HepG2 (cell line): ENCODE results near the gene PRR30. TPM values are rescaled to one million over a fixed set of nuclear protein-coding genes. Genes with fewer than 3 reads are reported as not detected.
A peak's percentile ranks its signal among the peaks of the same experiment; 100 is the strongest.

Source experiments
- ATF6 ChIP-seq: sonication (generic); formaldehyde crosslinking; conservative IDR thresholded peaks from 2 replicates; pipeline ENCODE4 v1.4.0; 2020; ENCODE audit warnings: missing genetic modification reagents
- BRD4 ChIP-seq: sonication (generic); formaldehyde crosslinking; IDR thresholded peaks from 2 replicates; pipeline ENCODE4 v1.4.0; 2020; ENCODE audit warnings: missing genetic modification reagents
- ETV5 ChIP-seq: IDR thresholded peaks from 2 replicates; pipeline ENCODE4 v1.6.1; 2018; ENCODE audit warnings: missing biosample characterization, missing genetic modification reagents, inconsistent platforms, borderline replicate concordance
- ETV6 ChIP-seq: sonication (generic); formaldehyde crosslinking; conservative IDR thresholded peaks from 2 replicates; pipeline ENCODE4 v1.4.0; 2020; ENCODE audit warnings: missing genetic modification reagents
- FOXK1 ChIP-seq: sonication (generic); formaldehyde crosslinking; IDR thresholded peaks from 2 replicates; pipeline ENCODE4 v1.4.0; 2020; ENCODE audit warnings: low read depth, missing genetic modification reagents, borderline replicate concordance
- MYPOP ChIP-seq: sonication (generic); formaldehyde crosslinking; IDR thresholded peaks from 2 replicates; pipeline ENCODE4 v1.8.1; 2023; ENCODE audit warnings: mild to moderate bottlenecking, moderate library complexity, missing genetic modification reagents
- NR3C1 ChIP-seq: sonication (generic); formaldehyde crosslinking; IDR thresholded peaks from 2 replicates; pipeline ENCODE4 v1.4.0; 2020; ENCODE audit warnings: missing genetic modification reagents
- PAWR ChIP-seq: sonication (generic); formaldehyde crosslinking; IDR thresholded peaks from 2 replicates; pipeline ENCODE4 v1.4.0; 2020; ENCODE audit warnings: missing genetic modification reagents, mild to moderate bottlenecking, borderline replicate concordance
- PBX3 ChIP-seq: sonication (generic); formaldehyde crosslinking; IDR thresholded peaks from 2 replicates; pipeline ENCODE4 v1.8.1; 2023; ENCODE audit warnings: missing genetic modification reagents, inconsistent platforms, borderline replicate concordance
- PHB2 ChIP-seq: fragments of 450-650 bp; IDR thresholded peaks from 2 replicates; pipeline ENCODE4 v1.6.1; 2018; ENCODE audit not compliant: partially characterized antibody
- RBM22 ChIP-seq: fragments of 200-400 bp; formaldehyde crosslinking; optimal IDR thresholded peaks from 2 replicates; pipeline ENCODE3; 2017; ENCODE audit warnings: mild to moderate bottlenecking, low read length, moderate library complexity
- RFX3 ChIP-seq: IDR thresholded peaks from 2 replicates; pipeline ENCODE4 v1.6.1; 2016; ENCODE audit warnings: missing biosample characterization, missing genetic modification reagents
- SMAD9 ChIP-seq: sonication (generic); formaldehyde crosslinking; IDR thresholded peaks from 2 replicates; pipeline ENCODE4 v1.5.1; 2020; ENCODE audit warnings: mild to moderate bottlenecking, missing genetic modification reagents
- SMC3 ChIP-seq: IDR thresholded peaks from 2 replicates; pipeline ENCODE4 v1.6.1; 2011; ENCODE audit warnings: low read length, improper control_type of control experiment
- TCF7L2 ChIP-seq: IDR thresholded peaks from 2 replicates; pipeline ENCODE4 v1.6.1; 2011; ENCODE audit warnings: mild to moderate bottlenecking, low read depth, low read length, moderate library complexity
- TFAP4 ChIP-seq: sonication (generic); IDR thresholded peaks from 2 replicates; pipeline ENCODE4 v1.6.1; 2016; ENCODE audit warnings: low read depth, borderline replicate concordance
- ZBTB3 ChIP-seq: sonication (generic); formaldehyde crosslinking; IDR thresholded peaks from 2 replicates; pipeline ENCODE4 v1.4.0; 2020; ENCODE audit warnings: low read depth, mild to moderate bottlenecking, moderate library complexity, missing genetic modification reagents, borderline replicate concordance
- ZNF230 ChIP-seq: sonication (generic); formaldehyde crosslinking; IDR thresholded peaks from 2 replicates; pipeline ENCODE4 v1.4.0; 2020; ENCODE audit warnings: mild to moderate bottlenecking, missing genetic modification reagents
- polyA plus RNA-seq, 8 experiments: library from polyadenylated mRNA; depleted of rRNA in 3 of 8; stranded (reverse) in 7 of 8; unstranded in 1 of 8; fragments of >200 nt; fragmentation: Illumina TruSeq in 4 of 8; extraction: Trizol in 4 of 8; gene quantifications; 2 replicates each; pipeline versions ENCODE4 v1.2.1 to v1.2.3, GENCODE V29; 2011 to 2016; ENCODE audit warnings: low read depth in 4 of 8, missing spikeins in 1 of 8, mixed read lengths in 1 of 8; ENCODE audit not compliant: insufficient read depth in 1 of 8
- total RNA-seq, 5 experiments: library from RNA; depleted of rRNA; stranded (reverse); fragments of >200 nt; fragmentation: Illumina TruSeq; extraction: Trizol; gene quantifications; 2 replicates each; pipeline ENCODE4 v1.2.3, GENCODE V29; 2016; ENCODE audit warnings: low read depth in 1 of 5
- TF ChIP-seq, protein P1 (sequence below), 2 experiments: sonication (generic) in 1 of 2; formaldehyde crosslinking in 1 of 2; IDR thresholded peaks; 2 replicates each; pipeline versions ENCODE4 v1.5.1 to v1.6.1; 2011 to 2020; ENCODE audit warnings: borderline replicate concordance in 1 of 2, low read depth in 1 of 2, low read length in 1 of 2, mild to moderate bottlenecking in 1 of 2, missing genetic modification reagents in 1 of 2, moderate library complexity in 1 of 2
- TF ChIP-seq, protein P2 (sequence below): sonication (generic); formaldehyde crosslinking; IDR thresholded peaks from 2 replicates; pipeline ENCODE4 v1.8.0; 2022; ENCODE audit warnings: missing genetic modification reagents, low read depth, mild to moderate bottlenecking, borderline replicate concordance

Gene PRR30
- total and polyA plus RNA-seq, 2 of the 13 experiments (the other 11 are each of a cell fraction or from before 2014, with no cell fraction given): not detected

DNA sequence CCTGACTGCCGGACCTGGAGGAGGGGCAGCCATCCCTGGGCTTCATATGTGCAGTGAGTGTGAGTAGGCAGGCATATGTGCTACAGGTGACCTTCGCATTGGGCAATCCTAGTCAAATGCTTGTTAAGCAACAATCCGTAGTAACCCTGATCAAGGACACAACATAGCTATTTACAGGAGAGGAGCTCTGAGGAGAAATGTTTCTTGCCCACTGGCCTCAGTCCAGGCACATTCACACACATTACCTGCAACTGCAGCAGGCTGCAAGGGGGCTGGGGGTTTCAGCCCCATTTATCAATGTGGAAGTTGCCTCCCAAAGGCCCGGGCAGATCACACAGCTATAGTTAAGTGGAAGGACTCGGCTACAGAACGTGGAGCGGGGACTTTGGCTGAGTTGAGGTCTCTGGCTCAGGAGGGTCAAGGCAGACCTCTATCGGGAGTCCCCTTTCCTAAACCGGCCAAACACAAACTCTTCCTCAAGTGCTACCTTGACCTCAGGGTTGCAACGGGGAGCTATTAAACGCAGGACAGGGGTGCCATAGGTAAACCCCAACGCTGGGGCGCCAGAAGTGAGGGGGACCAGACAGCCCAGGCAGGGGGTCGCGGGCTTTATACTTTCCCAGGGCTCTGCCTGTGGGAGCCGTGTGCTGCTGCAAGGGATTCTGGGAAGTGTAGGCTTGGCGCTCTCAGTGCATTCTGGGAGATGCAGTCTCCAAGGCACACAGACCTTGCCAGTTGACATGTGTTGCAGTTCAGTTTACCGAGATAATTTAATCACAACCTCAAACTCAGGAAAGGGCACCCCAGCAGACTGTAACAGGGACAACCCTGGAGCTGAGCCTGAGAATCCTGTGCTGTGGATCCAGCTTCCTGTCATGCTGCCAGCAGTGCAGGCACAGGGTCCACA is 43.2 kb downstream of the PRR30 start (continued):
- TF ChIP-seq, protein P1, sequence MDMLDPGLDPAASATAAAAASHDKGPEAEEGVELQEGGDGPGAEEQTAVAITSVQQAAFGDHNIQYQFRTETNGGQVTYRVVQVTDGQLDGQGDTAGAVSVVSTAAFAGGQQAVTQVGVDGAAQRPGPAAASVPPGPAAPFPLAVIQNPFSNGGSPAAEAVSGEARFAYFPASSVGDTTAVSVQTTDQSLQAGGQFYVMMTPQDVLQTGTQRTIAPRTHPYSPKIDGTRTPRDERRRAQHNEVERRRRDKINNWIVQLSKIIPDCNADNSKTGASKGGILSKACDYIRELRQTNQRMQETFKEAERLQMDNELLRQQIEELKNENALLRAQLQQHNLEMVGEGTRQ (IDR thresholded peaks at IDR 0.05; ENCODE audit: low read depth, low read length): no peak
- TF ChIP-seq, protein P1 (CRISPR knock-in tag; IDR thresholded peaks at IDR 0.05; ENCODE audit: borderline replicate concordance): 0 out of 2 replicates have a peak, but pooled peaks have one; percentile 43
- TF ChIP-seq SMC3 (peak; percentile 41; the same call in 1 of the 2 replicates), ETV6 (CRISPR knock-in tag) (peak; percentile 47; the same call in 1 of the 2 replicates), TCF7L2 (no peak), FOXK1 (CRISPR knock-in tag) (peak; percentile 86), MYPOP (CRISPR knock-in tag) (peak; percentile 64), NR3C1 (CRISPR knock-in tag) (no peak), ZBTB3 (CRISPR knock-in tag) (no peak), PAWR (CRISPR knock-in tag) (no peak; the same call in 1 of the 2 replicates), ETV5 (CRISPR knock-in tag) (peak; percentile 67; the same call in 1 of the 2 replicates), ATF6 (CRISPR knock-in tag) (no peak), BRD4 (peak; percentile 96), PBX3 (CRISPR knock-in tag) (0 out of 2 replicates have a peak, but pooled peaks have one; percentile 48), RFX3 (CRISPR knock-in tag) (peak; percentile 51; the same call in 1 of the 2 replicates), TFAP4 (peak; percentile 97), RBM22 (no peak), ZNF230 (CRISPR knock-in tag) (no peak; the same call in 1 of the 2 replicates), PHB2 (no peak), SMAD9 (CRISPR knock-in tag) (0 out of 2 replicates have a peak, but pooled peaks have one; percentile 56)
- TF ChIP-seq, protein P2, sequence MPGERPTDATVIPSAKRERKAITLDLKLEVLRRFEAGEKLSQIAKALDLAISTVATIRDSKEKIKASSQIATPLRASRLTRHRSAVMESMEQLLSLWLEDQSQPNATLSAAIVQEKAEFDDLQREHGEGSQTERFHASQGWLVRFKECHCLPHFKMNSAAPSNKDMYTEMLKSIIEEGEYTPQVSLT (CRISPR knock-in tag): no peak; the same call in 1 of the 2 replicates
